Measurements from ENCODE around the gene COL4A6.

DNA sequence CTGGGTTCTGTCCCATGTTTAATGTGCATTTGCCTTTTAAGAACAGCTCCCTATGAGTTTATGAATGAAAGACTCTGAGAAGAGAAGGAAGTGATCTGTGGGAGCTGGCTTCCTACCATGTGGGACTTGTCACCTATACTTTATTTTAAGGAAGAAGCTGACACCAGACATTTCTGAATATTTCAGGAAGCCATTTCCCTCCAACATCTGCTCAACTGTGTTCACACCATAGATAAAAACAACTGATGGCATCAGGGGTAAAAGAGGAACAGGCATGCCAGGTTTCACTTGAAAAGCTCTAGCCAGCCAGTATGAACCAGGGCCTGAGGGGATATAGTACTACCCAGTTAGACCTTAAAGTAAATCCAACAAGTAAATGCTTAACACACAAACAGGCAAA lies 116.0 kb downstream of the COL4A6 start:
- no peak for TF ChIP-seq POLR2A (IDR thresholded peaks at IDR 0.05)
- TF ChIP-seq, protein P1, sequence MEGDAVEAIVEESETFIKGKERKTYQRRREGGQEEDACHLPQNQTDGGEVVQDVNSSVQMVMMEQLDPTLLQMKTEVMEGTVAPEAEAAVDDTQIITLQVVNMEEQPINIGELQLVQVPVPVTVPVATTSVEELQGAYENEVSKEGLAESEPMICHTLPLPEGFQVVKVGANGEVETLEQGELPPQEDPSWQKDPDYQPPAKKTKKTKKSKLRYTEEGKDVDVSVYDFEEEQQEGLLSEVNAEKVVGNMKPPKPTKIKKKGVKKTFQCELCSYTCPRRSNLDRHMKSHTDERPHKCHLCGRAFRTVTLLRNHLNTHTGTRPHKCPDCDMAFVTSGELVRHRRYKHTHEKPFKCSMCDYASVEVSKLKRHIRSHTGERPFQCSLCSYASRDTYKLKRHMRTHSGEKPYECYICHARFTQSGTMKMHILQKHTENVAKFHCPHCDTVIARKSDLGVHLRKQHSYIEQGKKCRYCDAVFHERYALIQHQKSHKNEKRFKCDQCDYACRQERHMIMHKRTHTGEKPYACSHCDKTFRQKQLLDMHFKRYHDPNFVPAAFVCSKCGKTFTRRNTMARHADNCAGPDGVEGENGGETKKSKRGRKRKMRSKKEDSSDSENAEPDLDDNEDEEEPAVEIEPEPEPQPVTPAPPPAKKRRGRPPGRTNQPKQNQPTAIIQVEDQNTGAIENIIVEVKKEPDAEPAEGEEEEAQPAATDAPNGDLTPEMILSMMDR (IDR thresholded peaks at IDR 0.05) = no peak

Measured in thyroid gland (tissue), 4 donors.